K562 (cell line): ENCODE results near the gene USH2A. TPM values are rescaled to one million over a fixed set of nuclear protein-coding genes. Genes with fewer than 3 reads are reported as not detected.

Source experiments
- ATAC-seq: fragments of 200-7000 bp; cut with Tn5 transposase; 3 replicates; pipeline ENCODE4 v1.9.1; 2020; ENCODE audit warnings: moderate library complexity
- BruUV-seq: library from RNA; stranded (reverse); fragments of 400-500 nt; replicated peaks from 2 replicates; lab custom pipeline; 2021; lab: Mats Ljungman, UMichigan
- CTCF ChIA-PET: fragments of 300-600 bp; formaldehyde crosslinking; extraction: SDS; loops from one replicate; lab custom pipeline; 2021; ENCODE audit warnings: low intra/inter-chr PET ratio; lab: Yijun Ruan, JAX
- POLR2A ChIA-PET: fragments of 300-600, 350-650 bp; sonication (Branson Sonifier 250); formaldehyde crosslinking; extraction: SDS; loops from one replicate; lab custom pipeline; 2021; ENCODE audit warnings: antibody characterized with exemption, inconsistent platforms; lab: Yijun Ruan, JAX
- DNase-seq, 4 experiments: peaks; one replicate each; pipeline versions ENCODE4 v3.0.0 to v3.0.0-alpha.2; 2011 to 2018; ENCODE audit warnings: low spot score in 3 of 4, mixed read lengths in 3 of 4; ENCODE audit errors: extremely low read depth in 1 of 4
- FAIRE-seq: peaks from 2 replicates; lab custom pipeline; 2011; peaks lifted over from hg19 to GRCh38; lab: Jason Lieb, UNC
- H2AFZ ChIP-seq: 2 replicates; pipeline ENCODE4 v1.6.0; 2011; ENCODE audit warnings: low read depth, low read length, control low read depth, inconsistent platforms
- H3K27ac ChIP-seq: fragments of 200-600 bp; 3 replicates; pipeline ENCODE4 v1.8.0; 2011; ENCODE audit warnings: low read depth, mild to moderate bottlenecking, control low read depth, inconsistent platforms, low read length, moderate library complexity, mixed read lengths; ENCODE audit errors: extremely low read depth
- H3K27me3 ChIP-seq, 2 experiments: fragments of 300-600 bp in 1 of 2; 2 replicates in 1 of 2; 3 replicates in 1 of 2; pipeline versions ENCODE4 v1.6.0 to v1.8.0; 2011; ENCODE audit warnings: inconsistent platforms in 2 of 2, low read length in 2 of 2, mild to moderate bottlenecking in 1 of 2, mixed read lengths in 1 of 2, moderate library complexity in 1 of 2; ENCODE audit not compliant: control insufficient read depth in 2 of 2, insufficient read depth in 2 of 2
- H3K36me3 ChIP-seq: fragments of 300-600 bp; 3 replicates; pipeline ENCODE4 v1.8.0; 2011; ENCODE audit warnings: mild to moderate bottlenecking, low read length, inconsistent platforms; ENCODE audit not compliant: control insufficient read depth, insufficient read depth
- H3K4me1 ChIP-seq, 2 experiments: fragments of 200-600 bp in 1 of 2; replicated peaks in 1 of 2; 2 replicates in 1 of 2; 3 replicates in 1 of 2; pipeline versions ENCODE4 v1.5.1 to v1.8.0; 2011; ENCODE audit warnings: inconsistent platforms in 2 of 2, low read length in 2 of 2, mild to moderate bottlenecking in 1 of 2, mixed read lengths in 1 of 2, moderate library complexity in 1 of 2; ENCODE audit not compliant: control insufficient read depth in 2 of 2, insufficient read depth in 2 of 2
- H3K4me2 ChIP-seq: 2 replicates; pipeline ENCODE4 v1.6.1; 2011; ENCODE audit warnings: low read length, control low read depth, inconsistent platforms, mixed read lengths; ENCODE audit not compliant: insufficient read depth
- H3K4me3 ChIP-seq: fragments of 200-600 bp; sonication (generic), shearing (Covaris generic); 2 replicates; pipeline ENCODE4 v1.5.1; 2016; ENCODE audit warnings: control low read depth, inconsistent platforms
- H3K79me2 ChIP-seq: fragments of 200-600 bp; 3 replicates; pipeline ENCODE4 v1.8.0; 2011; ENCODE audit warnings: low read length, inconsistent platforms; ENCODE audit not compliant: control insufficient read depth, insufficient read depth
- H3K9ac ChIP-seq, 2 experiments: 2 replicates each; pipeline versions ENCODE4 v1.6.0 to v1.6.1; 2011; ENCODE audit warnings: low read depth in 2 of 2, low read length in 2 of 2, control low read depth in 1 of 2, inconsistent platforms in 1 of 2, mild to moderate bottlenecking in 1 of 2, mixed read lengths in 1 of 2; ENCODE audit not compliant: insufficient read depth in 1 of 2
- H3K9me1 ChIP-seq: one replicate; pipeline ENCODE4 v1.6.0; 2011; ENCODE audit warnings: inconsistent platforms, mild to moderate bottlenecking, low read length, moderate library complexity; ENCODE audit not compliant: control insufficient read depth, insufficient read depth
- H3K9me3 ChIP-seq: replicated peaks from 2 replicates; pipeline ENCODE4 v1.5.1; 2011; ENCODE audit warnings: low read depth, low read length, inconsistent platforms; ENCODE audit not compliant: control insufficient read depth, insufficient read depth
- H4K20me1 ChIP-seq: replicated peaks from 2 replicates; pipeline ENCODE4 v1.6.1; 2011; ENCODE audit warnings: low read length, inconsistent platforms, mixed read lengths; ENCODE audit not compliant: control insufficient read depth, insufficient read depth
- BCOR ChIP-seq: fragments of 450-650 bp; IDR thresholded peaks from 2 replicates; pipeline ENCODE4 v1.6.1; 2016
- CBFA2T2 ChIP-seq: fragments of 450-650 bp; conservative IDR thresholded peaks from 2 replicates; pipeline ENCODE4 v1.6.1; 2017; ENCODE audit warnings: mild to moderate bottlenecking
- CBX8 ChIP-seq: fragments of 200-600 bp; sonication (generic); IDR thresholded peaks from 2 replicates; pipeline ENCODE4 v1.6.1; 2012; ENCODE audit warnings: borderline replicate concordance, mixed run types, low read depth, mild to moderate bottlenecking, moderate library complexity, mixed read lengths, low read length, control low read depth, inconsistent platforms; ENCODE audit not compliant: poor library complexity, severe bottlenecking; ENCODE audit errors: extremely low read depth
- CEBPG ChIP-seq, 3 experiments: fragments of 200-800 bp in 1 of 3; sonication (Bioruptor generic) in 1 of 3; sonication (generic) in 1 of 3; formaldehyde crosslinking in 1 of 3; IDR thresholded peaks in 2 of 3; conservative IDR thresholded peaks in 1 of 3; 2 replicates each; pipeline versions ENCODE4 v1.6.1 to v1.8.0; 2016 to 2022; ENCODE audit warnings: missing compliant biosample characterization in 2 of 3, missing genetic modification characterization in 2 of 3, mild to moderate bottlenecking in 1 of 3, missing genetic modification reagents in 1 of 3
- ETS2 ChIP-seq: IDR thresholded peaks from 2 replicates; pipeline ENCODE4 v1.6.1; 2016; ENCODE audit warnings: borderline replicate concordance, missing genetic modification characterization, mild to moderate bottlenecking, moderate library complexity, missing compliant biosample characterization; ENCODE audit not compliant: poor library complexity, severe bottlenecking
- FOXK1 ChIP-seq: sonication (generic); formaldehyde crosslinking; IDR thresholded peaks from 2 replicates; pipeline ENCODE4 v1.8.0; 2022; ENCODE audit warnings: missing genetic modification reagents, mild to moderate bottlenecking, borderline replicate concordance
- FOXP1 ChIP-seq: sonication (generic); formaldehyde crosslinking; IDR thresholded peaks from 2 replicates; pipeline ENCODE4 v1.8.0; 2022; ENCODE audit warnings: mild to moderate bottlenecking, missing genetic modification reagents
- HCFC1 ChIP-seq: IDR thresholded peaks from 2 replicates; pipeline ENCODE4 v1.6.1; 2012; ENCODE audit warnings: low read depth, low read length, improper control_type of control experiment
- MCM5 ChIP-seq: fragments of 450-650 bp; IDR thresholded peaks from 2 replicates; pipeline ENCODE4 v1.6.1; 2016; ENCODE audit warnings: low read depth
- MTA1 ChIP-seq: fragments of 450-650 bp; IDR thresholded peaks from 2 replicates; pipeline ENCODE4 v1.6.1; 2017; ENCODE audit warnings: borderline replicate concordance
- MTF1 ChIP-seq: fragments of 250-450 bp; sonication (Bioruptor Pico); IDR thresholded peaks from 2 replicates; pipeline ENCODE4 v1.9.0; 2021; ENCODE audit warnings: moderate library complexity, mild to moderate bottlenecking, inconsistent platforms, borderline replicate concordance
- NFATC3 ChIP-seq: fragments of 450-650 bp; IDR thresholded peaks from 2 replicates; pipeline ENCODE4 v1.6.1; 2017; ENCODE audit warnings: mild to moderate bottlenecking
- NFE2L1 ChIP-seq: fragments of 450-650 bp; IDR thresholded peaks from 2 replicates; pipeline ENCODE4 v1.6.1; 2016; ENCODE audit warnings: missing genetic modification characterization, low read depth, mild to moderate bottlenecking, missing compliant biosample characterization, moderate library complexity, borderline replicate concordance
- NR2C1 ChIP-seq, 2 experiments: fragments of 450-650 bp; IDR thresholded peaks; 2 replicates each; pipeline ENCODE4 v1.6.1; 2017; ENCODE audit warnings: mild to moderate bottlenecking in 2 of 2, antibody characterized with exemption in 1 of 2, inconsistent platforms in 1 of 2, missing compliant biosample characterization in 1 of 2, missing genetic modification characterization in 1 of 2
- PCBP2 ChIP-seq: fragments of 200-400 bp; formaldehyde crosslinking; IDR thresholded peaks from 2 replicates; pipeline ENCODE4 v1.6.1; 2018; ENCODE audit warnings: low read length, low read depth, mild to moderate bottlenecking, moderate library complexity; ENCODE audit not compliant: poor library complexity, severe bottlenecking
- RFX5 ChIP-seq: IDR thresholded peaks from 2 replicates; pipeline ENCODE4 v1.6.1; 2011; ENCODE audit warnings: low read depth, mild to moderate bottlenecking, improper control_type of control experiment, low read length
- RNF2 ChIP-seq: sonication (generic); IDR thresholded peaks from 2 replicates; pipeline ENCODE4 v1.6.1; 2016
- TBP ChIP-seq: optimal IDR thresholded peaks from 2 replicates; pipeline ENCODE3; 2011; ENCODE audit warnings: low read depth, low read length, improper control_type of control experiment
- ZBTB49 ChIP-seq: sonication (generic); formaldehyde crosslinking; IDR thresholded peaks from 2 replicates; pipeline ENCODE4 v1.8.0; 2022; ENCODE audit warnings: missing genetic modification reagents, mild to moderate bottlenecking, borderline replicate concordance
- ZNF311 ChIP-seq: fragments of 250-450 bp; sonication (Bioruptor Pico); IDR thresholded peaks from 2 replicates; pipeline ENCODE4 v1.4.0; 2020; ENCODE audit warnings: mild to moderate bottlenecking, moderate library complexity
- ZNF347 ChIP-seq: fragments of 450-650 bp; formaldehyde crosslinking; IDR thresholded peaks from 2 replicates; pipeline ENCODE4 v1.4.0; 2020; ENCODE audit warnings: low read depth, mild to moderate bottlenecking, moderate library complexity
- ZNF384 ChIP-seq: IDR thresholded peaks from 2 replicates; pipeline ENCODE4 v1.6.1; 2012; ENCODE audit warnings: low read depth, low read length, improper control_type of control experiment
- ZNF586 ChIP-seq: fragments of 450-650 bp; formaldehyde crosslinking; conservative IDR thresholded peaks from 2 replicates; pipeline ENCODE4 v1.4.0; 2020; ENCODE audit warnings: mild to moderate bottlenecking, moderate library complexity
- ZNF76 ChIP-seq: fragments of 250-450 bp; sonication (Bioruptor Pico); IDR thresholded peaks from 2 replicates; pipeline ENCODE4 v1.4.0; 2020; ENCODE audit warnings: mild to moderate bottlenecking, moderate library complexity, borderline replicate concordance
- WGBS: fragments of 100-300 bp; shearing (Covaris generic); methylation state at CpG from one replicate; pipeline ENCODE4 v1.1.6; 2016; ENCODE audit warnings: low coverage, mixed read lengths; ENCODE audit not compliant: insufficient coverage; ENCODE audit errors: missing lambda C conversion rate; 5-methylcytosine and 5-hydroxymethylcytosine counted together
- in situ Hi-C: fragments of 300-500 bp; cut with MboI; formaldehyde crosslinking; loops from 4 replicates; pipeline ENCODE4 v1.15.0; 2018; ENCODE audit warnings: inconsistent platforms, mixed read lengths
- intact Hi-C: fragments of 100-400 bp; cut with micrococcal nuclease; formaldehyde crosslinking; loops from 2 replicates; pipeline ENCODE4 v1.14.2; 2022
- polyA plus RNA-seq, 8 experiments: library from polyadenylated mRNA; depleted of rRNA in 4 of 8; stranded (reverse) in 5 of 8; unstranded in 3 of 8; fragments of >200 nt; fragmentation: Nextera tagmentation in 2 of 8; fragmentation: Illumina TruSeq in 1 of 8; extraction: Ambion mirVana in 2 of 8; extraction: Trizol in 1 of 8; gene quantifications; 2 replicates each; pipeline versions ENCODE4 v1.2.1 to v1.2.3, GENCODE V29; 2011 to 2014; ENCODE audit warnings: inconsistent platforms in 1 of 8, missing spikeins in 1 of 8
- total RNA-seq, 7 experiments: library from RNA; depleted of rRNA in 6 of 7; stranded (reverse); fragments of >200 nt in 6 of 7; fragmentation: Illumina TruSeq in 2 of 7; extraction: Trizol in 2 of 7; gene quantifications; 2 replicates each; pipeline versions ENCODE4 v1.2.1 to v1.2.3, GENCODE V29; 2011 to 2021; ENCODE audit warnings: low replicate concordance in 1 of 7

The USH2A gene
- total and polyA plus RNA-seq, 9 of the 15 experiments (the other 6 are each of a cell fraction or from before 2014, with no cell fraction given) = under 0.01 TPM; not detected in 7

GRCh38 chr1:216410026-216410425, 13.2 kb downstream of the USH2A start:
- POLR2A ChIA-PET = no interaction called here
- BruUV-seq = no TSS peak
- 0% methylated on average over 4 of the region's 4 CpGs for WGBS

GRCh38 chr1:216390956-216391355, 32.3 kb downstream of the USH2A start:
- 2% methylated on average over 3 of the region's 3 CpGs for WGBS
- Histone ChIP-seq H3K9me3 (no peaks in the 10 kb centered on the region; the same call in 1 of the 2 replicates), H3K36me3 (no peaks in the 10 kb centered on the region), H3K4me2 (no peak overlapping the region), H3K4me3 (no peak overlapping the region), H4K20me1 (no peaks in the 10 kb centered on the region), H3K4me1 (no peaks in the 10 kb centered on the region), H3K27me3 (no peaks in the 10 kb centered on the region), H3K9ac (no peak overlapping the region), H3K9me1 (no peaks in the 10 kb centered on the region), H3K79me2 (no peaks in the 10 kb centered on the region), H3K27ac (no peak overlapping the region), H2AFZ (no peak overlapping the region)
- in situ Hi-C loops (no loop called here), intact Hi-C loops (no loop called here)
- FAIRE-seq (no peak), ATAC-seq (no peak), DNase-seq (no peak)
- no TSS peak for BruUV-seq
- POLR2A ChIA-PET = no interaction called here
- CTCF ChIA-PET = no interaction called here
- TF ChIP-seq ZNF586 (CRISPR knock-in tag) = no peak
- no peak for TF ChIP-seq CEBPG (CRISPR knock-in tag; IDR thresholded peaks at IDR 0.05)
- no peak for TF ChIP-seq CEBPG (tag; conservative IDR thresholded peaks at IDR 0.05 in 1 of 2, IDR thresholded peaks at IDR 0.05 in 1 of 2)
- no peak for TF ChIP-seq NFE2L1 (tag)
- no peak for TF ChIP-seq MCM5
- no peak for TF ChIP-seq NFATC3
- TF ChIP-seq BCOR = no peak
- TF ChIP-seq ZBTB49 (CRISPR knock-in tag) = no peak
- TF ChIP-seq ZNF76 (CRISPR knock-in tag) = no peak
- no peak for TF ChIP-seq RNF2

More at GRCh38 chr1:216410026-216410425, 13.2 kb downstream of the USH2A start:
- Histone ChIP-seq H3K4me1 (no peaks in the 10 kb centered on the region), H3K4me2 (no peak overlapping the region), H3K9me1 (no peaks in the 10 kb centered on the region), H3K27ac (no peak overlapping the region), H3K36me3 (no peaks in the 10 kb centered on the region), H3K79me2 (no peaks in the 10 kb centered on the region), H3K9me3 (no peaks in the 10 kb centered on the region), H3K27me3 (no peaks in the 10 kb centered on the region), H2AFZ (no peak overlapping the region), H3K4me3 (no peak overlapping the region), H3K9ac (no peak overlapping the region), H4K20me1 (no peaks in the 10 kb centered on the region)
- CTCF ChIA-PET = no interaction called here
- in situ Hi-C loops (no loop called here), intact Hi-C loops (no loop called here)
- ATAC-seq = no peak
- DNase-seq = no peak
- FAIRE-seq = no peak
- TF ChIP-seq PCBP2 = no peak
- no peak for TF ChIP-seq MTA1
- no peak for TF ChIP-seq TBP
- TF ChIP-seq FOXP1 = no peak
- no peak for TF ChIP-seq MTF1 (CRISPR knock-in tag)
- no peak for TF ChIP-seq RFX5
- no peak for TF ChIP-seq ZNF311 (CRISPR knock-in tag)
- no peak for TF ChIP-seq ZNF347 (CRISPR knock-in tag)
- no peak for TF ChIP-seq CBFA2T2
- no peak for TF ChIP-seq HCFC1
- no peak for TF ChIP-seq ZNF384
- TF ChIP-seq NR2C1 (IDR thresholded peaks at IDR 0.05) = no peak
- no peak for TF ChIP-seq NR2C1 (tag; IDR thresholded peaks at IDR 0.05)
- TF ChIP-seq CBX8 = no peak
- TF ChIP-seq ETS2 (tag) = no peak
- TF ChIP-seq FOXK1 = no peak
